Measurements from ENCODE around the gene KCNAB2.

The KCNAB2 gene

DNA sequence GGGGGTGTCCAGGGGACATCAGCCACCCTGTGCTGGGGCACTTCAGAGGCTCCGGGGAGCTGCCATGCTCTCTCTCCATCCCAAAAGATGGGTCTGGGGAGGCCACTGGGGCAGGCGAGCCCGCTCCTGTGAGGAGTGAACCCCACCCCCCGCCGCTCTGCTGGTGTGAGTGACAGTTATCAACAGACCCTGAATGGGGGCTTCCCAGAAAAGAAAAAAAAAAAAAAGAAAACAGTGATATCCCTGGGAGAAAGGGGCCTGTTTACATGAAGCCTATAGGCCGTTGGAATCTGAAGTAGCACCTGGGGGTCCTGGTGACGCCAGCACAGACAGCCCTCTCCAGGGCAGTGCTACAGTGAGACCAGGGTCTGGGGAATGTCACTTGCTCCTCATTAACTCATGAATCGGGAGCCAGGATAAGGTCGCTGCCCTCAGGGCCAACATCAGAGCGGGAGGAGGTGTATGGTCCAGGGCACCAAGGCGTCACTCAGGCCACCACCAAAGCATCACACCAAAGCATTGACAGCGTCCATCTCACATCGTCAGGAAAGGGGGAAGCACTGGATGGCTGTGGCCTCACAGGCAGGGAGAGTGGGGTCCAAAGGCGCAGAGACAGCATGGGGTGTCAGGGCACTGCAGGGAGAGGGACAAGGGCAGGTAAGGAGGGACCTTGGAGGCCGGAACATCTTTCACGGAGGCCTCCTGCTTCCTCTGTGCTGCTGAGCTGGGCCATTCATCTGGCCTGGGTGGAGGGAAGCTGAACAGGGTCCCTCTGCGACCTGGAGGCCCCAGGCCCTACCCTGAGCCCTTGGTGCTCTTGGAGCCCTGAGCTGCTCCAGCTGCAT lies 45.0 kb upstream of the KCNAB2 start:
- H3K27me3 ChIP-seq (replicated peaks in 2 of 5; ENCODE audit: control insufficient read depth in 4 of 5, insufficient read depth in 5 of 5, low read length in 4 of 5) = no peaks in the 10 kb centered on the region
- H3K4me1 ChIP-seq (ENCODE audit: control extremely low read depth in 1 of 4, control insufficient read depth in 4 of 4, insufficient read depth in 4 of 4, low read length in 3 of 4) = peaks cover 0 to 12% (median 4%) of the 10 kb centered on the region in 4 experiments
- ChIA-PET CTCF (no interaction called here), POLR2A (interaction anchor here (1.0 kb wide), 1 partner anchor 18 kb away, joined by 3 read pairs; no protein-coding TSS in a partner anchor)
- no peak overlapping the region for H3K4me3 ChIP-seq (ENCODE audit: control insufficient read depth in 1 of 7, extremely low read depth in 1 of 7, insufficient read depth in 4 of 7, low read depth in 2 of 7, low read length in 6 of 7)
- H3K9me3 ChIP-seq (ENCODE audit: control extremely low read depth in 1 of 5, control insufficient read depth in 4 of 5, insufficient read depth in 2 of 5, low read depth in 1 of 5, low read length in 4 of 5) = no peaks in the 10 kb centered on the region
- no peak for DNase-seq
- peaks cover 0 to 10% (median 4%) of the 10 kb centered on the region in 4 experiments for H3K36me3 ChIP-seq (ENCODE audit: control insufficient read depth in 4 of 4, insufficient read depth in 4 of 4, low read length in 3 of 4)
- H3K27ac ChIP-seq (ENCODE audit: insufficient read depth in 1 of 2, low read depth in 1 of 2, low read length in 2 of 2, poor library complexity in 1 of 2, severe bottlenecking in 2 of 2) = no peak overlapping the region
- WGBS (ENCODE audit: insufficient coverage) = 97% methylated on average over 11 of the region's 17 CpGs

- peak in 2 of 3 donors; percentile 16 to 32 for DNase-seq
- no peak overlapping the region for H3K4me3 ChIP-seq (ENCODE audit: control insufficient read depth in 1 of 7, extremely low read depth in 1 of 7, insufficient read depth in 4 of 7, low read depth in 2 of 7, low read length in 6 of 7)
- WGBS (ENCODE audit: insufficient coverage) = 68% methylated on average over 12 of the region's 13 CpGs
- no peaks in the 10 kb centered on the region for H3K9me3 ChIP-seq (ENCODE audit: control extremely low read depth in 1 of 5, control insufficient read depth in 4 of 5, insufficient read depth in 2 of 5, low read depth in 1 of 5, low read length in 4 of 5)
- ChIA-PET CTCF (interaction anchor here (1.1 to 1.4 kb wide), 3 partner anchors 8 to 25 kb away, joined by 3 to 4 read pairs (median 4); partner anchors contain the start of gene NPHP4), POLR2A (interaction anchor here (1.0 kb wide), 1 partner anchor 16 kb away, joined by 3 read pairs; no protein-coding TSS in a partner anchor)
- H3K27me3 ChIP-seq (replicated peaks in 2 of 5; ENCODE audit: control insufficient read depth in 4 of 5, insufficient read depth in 5 of 5, low read length in 4 of 5) = no peaks in the 10 kb centered on the region
- H3K27ac ChIP-seq (ENCODE audit: insufficient read depth in 1 of 2, low read depth in 1 of 2, low read length in 2 of 2, poor library complexity in 1 of 2, severe bottlenecking in 2 of 2) = no peak overlapping the region
- H3K36me3 ChIP-seq (ENCODE audit: control insufficient read depth in 4 of 4, insufficient read depth in 4 of 4, low read length in 3 of 4) = peaks cover 0 to 4% (median 1%) of the 10 kb centered on the region in 4 experiments
- peaks cover 0 to 18% (median 6%) of the 10 kb centered on the region in 4 experiments for H3K4me1 ChIP-seq (ENCODE audit: control extremely low read depth in 1 of 4, control insufficient read depth in 4 of 4, insufficient read depth in 4 of 4, low read length in 3 of 4)
Observed at GRCh38 chr1:6001992-6002576, 43.6 kb upstream of the KCNAB2 start.

DNA sequence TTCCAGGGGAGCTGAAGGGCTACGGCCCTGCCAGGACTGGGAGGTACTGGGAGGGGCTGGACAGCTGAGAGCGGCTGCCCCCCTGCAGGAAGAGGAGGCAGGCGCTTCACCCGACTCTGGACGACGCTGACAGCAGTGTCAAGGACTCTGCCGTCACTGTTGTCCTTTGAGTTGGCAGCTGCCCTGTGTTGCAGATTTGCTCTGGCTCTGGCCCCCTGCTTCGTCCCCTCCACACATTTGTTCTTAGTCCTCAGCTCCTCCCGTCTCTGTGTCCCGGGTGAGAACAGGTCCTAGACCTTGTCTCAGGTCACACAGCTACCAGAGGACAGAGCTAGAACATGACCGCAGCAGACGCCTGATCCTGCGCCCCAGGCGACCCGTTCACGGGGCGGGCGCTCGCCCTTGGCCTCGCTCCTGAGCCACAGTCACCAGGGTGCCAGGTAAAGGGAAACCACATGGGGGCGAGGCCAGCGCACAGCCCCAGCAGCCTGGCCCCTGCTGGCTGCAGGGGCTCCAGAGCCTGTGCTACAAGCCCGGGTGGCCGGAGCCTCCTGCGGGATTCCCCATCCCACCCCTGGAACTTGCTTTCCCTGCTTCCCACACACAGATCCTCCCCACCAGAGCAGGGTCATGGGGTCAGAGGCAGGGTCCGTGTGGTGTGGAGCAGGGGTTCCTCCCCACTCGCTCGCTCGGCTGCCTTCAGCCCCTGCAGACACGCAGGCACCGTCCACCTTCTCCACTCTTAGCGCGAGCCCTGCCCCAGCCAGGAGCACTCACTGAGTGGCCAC lies 42.8 kb upstream of the KCNAB2 start:
- Histone ChIP-seq H3K36me3 (ENCODE audit: control insufficient read depth in 4 of 4, insufficient read depth in 4 of 4, low read length in 3 of 4) (peaks cover 0 to 4% (median 1%) of the 10 kb centered on the region in 4 experiments), H3K9me3 (ENCODE audit: control extremely low read depth in 1 of 5, control insufficient read depth in 4 of 5, insufficient read depth in 2 of 5, low read depth in 1 of 5, low read length in 4 of 5) (no peaks in the 10 kb centered on the region), H3K4me1 (ENCODE audit: control extremely low read depth in 1 of 4, control insufficient read depth in 4 of 4, insufficient read depth in 4 of 4, low read length in 3 of 4) (peaks cover 0 to 26% (median 10%) of the 10 kb centered on the region in 4 experiments), H3K27me3 (replicated peaks in 2 of 5; ENCODE audit: control insufficient read depth in 4 of 5, insufficient read depth in 5 of 5, low read length in 4 of 5) (no peaks in the 10 kb centered on the region), H3K27ac (ENCODE audit: insufficient read depth in 1 of 2, low read depth in 1 of 2, low read length in 2 of 2, poor library complexity in 1 of 2, severe bottlenecking in 2 of 2) (no peak overlapping the region), H3K4me3 (ENCODE audit: control insufficient read depth in 1 of 7, extremely low read depth in 1 of 7, insufficient read depth in 4 of 7, low read depth in 2 of 7, low read length in 6 of 7) (no peak overlapping the region)
- ChIA-PET POLR2A (no interaction called here), CTCF (interaction anchor here (0.6 to 1.4 kb wide), 4 partner anchors 9 to 32 kb away, joined by 3 to 4 read pairs (median 4); partner anchors contain the start of gene NPHP4)
- DNase-seq = no peak
- WGBS (ENCODE audit: insufficient coverage) = 93% methylated on average over 28 of the region's 33 CpGs

DNA sequence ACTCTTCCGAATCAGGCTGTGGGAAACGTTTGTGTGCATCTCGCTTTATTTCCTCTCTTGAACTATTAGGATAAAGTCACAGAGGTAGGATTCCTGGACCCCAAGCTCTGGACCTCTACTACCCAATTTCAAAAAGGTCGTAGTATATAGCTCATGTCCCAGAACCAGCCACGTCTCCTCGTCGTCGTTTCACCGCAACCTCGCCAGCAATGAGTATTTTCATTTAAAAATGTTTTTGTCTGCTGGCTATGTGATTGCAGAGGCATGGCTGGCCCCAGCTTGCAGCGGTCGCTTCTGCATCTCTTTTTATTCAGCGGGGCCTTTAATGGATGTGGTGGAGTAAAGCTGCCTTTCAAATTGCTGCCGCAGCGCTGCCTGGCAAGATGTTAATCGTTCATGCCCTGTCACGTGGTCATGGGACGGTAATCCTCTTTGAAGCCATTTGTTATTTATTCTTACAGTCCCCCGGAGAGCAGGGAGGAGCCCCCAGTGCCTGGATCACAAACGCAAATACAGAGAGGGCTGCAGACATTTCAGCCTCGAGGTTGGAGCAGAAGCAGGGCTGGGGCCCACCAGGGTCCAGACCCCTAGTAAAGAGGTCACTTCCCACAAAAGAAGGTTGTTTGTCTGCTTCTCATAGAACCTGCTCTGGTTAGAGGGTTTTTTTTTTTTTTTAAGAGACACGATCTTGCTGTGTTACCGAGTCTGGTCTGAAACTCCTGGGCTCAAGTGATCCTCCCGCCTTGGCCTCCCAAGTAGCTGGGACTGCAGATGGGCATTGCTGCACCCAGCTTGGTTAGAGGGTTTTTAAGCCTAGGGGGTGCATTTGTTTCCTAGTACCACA lies 41.9 kb upstream of the KCNAB2 start:
- Histone ChIP-seq H3K4me1 (ENCODE audit: control extremely low read depth in 1 of 4, control insufficient read depth in 4 of 4, insufficient read depth in 4 of 4, low read length in 3 of 4) (peaks cover 0 to 27% (median 10%) of the 10 kb centered on the region in 4 experiments), H3K36me3 (ENCODE audit: control insufficient read depth in 4 of 4, insufficient read depth in 4 of 4, low read length in 3 of 4) (peaks cover 0 to 4% (median 1%) of the 10 kb centered on the region in 4 experiments), H3K4me3 (ENCODE audit: control insufficient read depth in 1 of 7, extremely low read depth in 1 of 7, insufficient read depth in 4 of 7, low read depth in 2 of 7, low read length in 6 of 7) (no peak overlapping the region), H3K27me3 (replicated peaks in 2 of 5; ENCODE audit: control insufficient read depth in 4 of 5, insufficient read depth in 5 of 5, low read length in 4 of 5) (no peaks in the 10 kb centered on the region), H3K9me3 (ENCODE audit: control extremely low read depth in 1 of 5, control insufficient read depth in 4 of 5, insufficient read depth in 2 of 5, low read depth in 1 of 5, low read length in 4 of 5) (no peaks in the 10 kb centered on the region), H3K27ac (ENCODE audit: insufficient read depth in 1 of 2, low read depth in 1 of 2, low read length in 2 of 2, poor library complexity in 1 of 2, severe bottlenecking in 2 of 2) (no peak overlapping the region)
- no peak for DNase-seq
- 92% methylated on average over 24 of the region's 24 CpGs for WGBS (ENCODE audit: insufficient coverage)
- ChIA-PET CTCF (no interaction called here), POLR2A (no interaction called here)

DNA sequence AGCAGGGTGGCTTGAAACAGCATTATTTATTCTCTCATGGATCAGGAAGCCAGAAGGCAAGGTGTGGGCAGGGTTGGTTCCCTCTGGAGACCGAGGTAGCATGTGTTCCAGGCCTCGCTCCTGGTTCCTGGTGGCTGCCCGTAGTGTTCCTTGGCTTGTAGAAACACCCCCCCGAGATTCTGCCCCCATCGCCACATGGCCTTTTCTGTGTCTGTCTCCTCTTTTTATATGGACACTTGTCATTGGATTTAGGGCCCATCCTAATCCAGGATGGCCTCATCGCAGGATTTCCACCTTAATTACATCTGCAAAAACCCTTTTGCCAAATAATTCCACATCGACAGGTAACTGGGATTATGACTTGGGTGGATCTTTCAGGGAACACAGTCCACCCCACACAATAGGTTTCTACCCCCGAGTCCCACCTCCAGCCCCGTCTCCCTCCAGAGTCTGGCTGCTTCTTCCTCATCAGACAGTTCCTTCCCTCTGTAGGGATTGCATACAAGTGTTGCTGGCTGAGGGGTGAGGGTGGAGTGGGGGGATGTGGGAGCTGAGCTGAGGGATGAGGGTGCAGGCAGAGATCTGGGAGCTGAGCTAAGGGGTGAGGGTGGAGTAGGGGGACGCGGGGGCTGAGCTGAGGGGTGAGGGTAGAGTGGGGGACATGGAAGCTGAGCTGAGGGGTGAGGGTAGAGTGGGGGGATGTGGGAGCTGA lies 41.1 kb upstream of the KCNAB2 start:
- Histone ChIP-seq H3K27ac (ENCODE audit: insufficient read depth in 1 of 2, low read depth in 1 of 2, low read length in 2 of 2, poor library complexity in 1 of 2, severe bottlenecking in 2 of 2) (no peak overlapping the region), H3K27me3 (replicated peaks in 2 of 5; ENCODE audit: control insufficient read depth in 4 of 5, insufficient read depth in 5 of 5, low read length in 4 of 5) (no peaks in the 10 kb centered on the region), H3K36me3 (ENCODE audit: control insufficient read depth in 4 of 4, insufficient read depth in 4 of 4, low read length in 3 of 4) (peaks cover 0 to 4% (median 1%) of the 10 kb centered on the region in 4 experiments), H3K9me3 (ENCODE audit: control extremely low read depth in 1 of 5, control insufficient read depth in 4 of 5, insufficient read depth in 2 of 5, low read depth in 1 of 5, low read length in 4 of 5) (no peaks in the 10 kb centered on the region), H3K4me3 (ENCODE audit: control insufficient read depth in 1 of 7, extremely low read depth in 1 of 7, insufficient read depth in 4 of 7, low read depth in 2 of 7, low read length in 6 of 7) (no peak overlapping the region), H3K4me1 (ENCODE audit: control extremely low read depth in 1 of 4, control insufficient read depth in 4 of 4, insufficient read depth in 4 of 4, low read length in 3 of 4) (peaks cover 0 to 31% (median 10%) of the 10 kb centered on the region in 4 experiments)
- no peak for DNase-seq
- 87% methylated on average over 5 of the region's 11 CpGs for WGBS (ENCODE audit: insufficient coverage)
- CTCF ChIA-PET = interaction anchor here (1.1 kb wide), 1 partner anchor 21 kb away, joined by 4 read pairs; no protein-coding TSS in a partner anchor
- POLR2A ChIA-PET = no interaction called here

Measured in common myeloid progenitor, CD34-positive (primary cell).